HL-60 (cell line): ENCODE data around the gene EFCAB13.

Experiments used
- DNase-seq, 2 experiments: peaks; one replicate each; pipeline ENCODE4 v3.0.0-alpha.2; 2010 to 2020; ENCODE audit warnings: low read depth in 1 of 2, low spot score in 1 of 2
- H3K27ac ChIP-seq: fragments of 250-450 bp; sonication (Bioruptor Pico); replicated peaks from 2 replicates; pipeline ENCODE4 v1.5.1; 2020; ENCODE audit warnings: mild to moderate bottlenecking, moderate library complexity
- H3K27me3 ChIP-seq: fragments of 250-450 bp; sonication (Bioruptor Pico); 2 replicates; pipeline ENCODE4 v1.5.1; 2021; ENCODE audit warnings: mild to moderate bottlenecking, moderate library complexity; ENCODE audit not compliant: insufficient read depth, poor library complexity, severe bottlenecking
- H3K4me3 ChIP-seq: replicated peaks from 2 replicates; pipeline ENCODE4 v1.5.1; 2011; ENCODE audit warnings: mild to moderate bottlenecking, control low read depth, low read length; ENCODE audit not compliant: insufficient read depth
- GABPA ChIP-seq: IDR thresholded peaks from 2 replicates; pipeline ENCODE4 v1.6.1; 2012; ENCODE audit warnings: low read depth
- POLR2AphosphoS5 ChIP-seq: IDR thresholded peaks from 2 replicates; pipeline ENCODE4 v1.6.1; 2012; ENCODE audit warnings: low read depth
- REST ChIP-seq: IDR thresholded peaks from 2 replicates; pipeline ENCODE4 v1.6.1; 2012; ENCODE audit warnings: low read depth; ENCODE audit not compliant: insufficient replicate concordance
- SPI1 ChIP-seq: IDR thresholded peaks from 2 replicates; pipeline ENCODE4 v1.6.1; 2012; ENCODE audit warnings: low read depth, mild to moderate bottlenecking, borderline replicate concordance
- long read RNA-seq: library from polyadenylated mRNA; unstranded; transcript quantifications from one replicate; pipeline ENCODE4 v2.0.0, GENCODE V29; 2020
- TF ChIP-seq, protein P1 (sequence below): IDR thresholded peaks from one replicate; pipeline ENCODE4 v1.5.1; 2011; ENCODE audit warnings: low read length, control low read depth, inconsistent platforms; ENCODE audit not compliant: insufficient read depth

The EFCAB13 gene
- long read RNA-seq, partial matches to known transcripts, result 0 of 5 reads
- long read RNA-seq, other reads (novel, unspliced or antisense), result 5 of 5 reads

GRCh38 chr17:47323382-47324223 is at the start of gene EFCAB13:
Gene EFCAB13 (plus strand): TSS chr17:47323955. CDS start chr17:47328354, 4,399 bp downstream.
- H3K27ac ChIP-seq, result no peak within 1 kb of the TSS; the same call in 1 of the 2 replicates
- DNase-seq, result peak; percentile 30 to 63
- peak within 1 kb of the TSS; percentile 67 for H3K4me3 ChIP-seq
- TF ChIP-seq REST (no peak), SPI1 (no peak), POLR2AphosphoS5 (peak; percentile 25)
- TF ChIP-seq, protein P1, sequence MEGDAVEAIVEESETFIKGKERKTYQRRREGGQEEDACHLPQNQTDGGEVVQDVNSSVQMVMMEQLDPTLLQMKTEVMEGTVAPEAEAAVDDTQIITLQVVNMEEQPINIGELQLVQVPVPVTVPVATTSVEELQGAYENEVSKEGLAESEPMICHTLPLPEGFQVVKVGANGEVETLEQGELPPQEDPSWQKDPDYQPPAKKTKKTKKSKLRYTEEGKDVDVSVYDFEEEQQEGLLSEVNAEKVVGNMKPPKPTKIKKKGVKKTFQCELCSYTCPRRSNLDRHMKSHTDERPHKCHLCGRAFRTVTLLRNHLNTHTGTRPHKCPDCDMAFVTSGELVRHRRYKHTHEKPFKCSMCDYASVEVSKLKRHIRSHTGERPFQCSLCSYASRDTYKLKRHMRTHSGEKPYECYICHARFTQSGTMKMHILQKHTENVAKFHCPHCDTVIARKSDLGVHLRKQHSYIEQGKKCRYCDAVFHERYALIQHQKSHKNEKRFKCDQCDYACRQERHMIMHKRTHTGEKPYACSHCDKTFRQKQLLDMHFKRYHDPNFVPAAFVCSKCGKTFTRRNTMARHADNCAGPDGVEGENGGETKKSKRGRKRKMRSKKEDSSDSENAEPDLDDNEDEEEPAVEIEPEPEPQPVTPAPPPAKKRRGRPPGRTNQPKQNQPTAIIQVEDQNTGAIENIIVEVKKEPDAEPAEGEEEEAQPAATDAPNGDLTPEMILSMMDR, result no peak
- peaks cover 5% of the 10 kb centered on the region for H3K27me3 ChIP-seq

- no peak overlapping the region for H3K27ac ChIP-seq
- H3K27me3 ChIP-seq, result no peaks in the 10 kb centered on the region
- TF ChIP-seq GABPA (no peak), SPI1 (no peak)
- TF ChIP-seq, protein P1, result no peak
- H3K4me3 ChIP-seq, result no peak overlapping the region
- no peak for DNase-seq
Measured at GRCh38 chr17:47274319-47275069, 49.3 kb upstream of the EFCAB13 start.

GRCh38 chr17:47275245-47275984 is 48.3 kb upstream of the EFCAB13 start:
- no peak overlapping the region for H3K4me3 ChIP-seq
- DNase-seq, result no peak
- H3K27ac ChIP-seq, result no peak overlapping the region

More at GRCh38 chr17:47275245-47275984, 48.3 kb upstream of the EFCAB13 start:
- TF ChIP-seq, protein P1, result no peak
- TF ChIP-seq POLR2AphosphoS5 (no peak), GABPA (no peak), SPI1 (no peak), REST (no peak)
- no peaks in the 10 kb centered on the region for H3K27me3 ChIP-seq
